Glomerular visceral epithelial cell (primary cell): ENCODE data around the gene NCKAP5L.
"Not testable (repeated sequence)": the region's sequence is repeated elsewhere in the genome, so short reads cannot be mapped to it uniquely, and the experiment has no call there.

Experiments used
- DNase-seq: peaks from one replicate; pipeline ENCODE4 v3.0.0-alpha.2; 2016; ENCODE audit errors: extremely low spot score

The NCKAP5L gene

DNA sequence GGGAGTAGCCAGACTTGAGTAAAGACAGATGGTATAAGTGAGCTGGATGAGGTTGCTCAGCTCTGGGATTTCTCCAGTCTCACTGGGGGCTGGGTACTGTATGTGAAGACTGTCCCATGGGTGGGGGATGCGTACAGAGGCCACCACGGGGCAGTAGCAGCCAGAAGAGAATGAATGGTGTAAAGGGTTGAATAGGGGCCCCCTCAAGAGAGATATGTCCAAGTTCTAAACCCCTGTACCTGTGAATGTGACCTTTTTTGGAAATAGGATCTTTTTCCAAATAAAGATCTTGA is 36.5 kb upstream of the NCKAP5L start:
- no peak for DNase-seq

DNA sequence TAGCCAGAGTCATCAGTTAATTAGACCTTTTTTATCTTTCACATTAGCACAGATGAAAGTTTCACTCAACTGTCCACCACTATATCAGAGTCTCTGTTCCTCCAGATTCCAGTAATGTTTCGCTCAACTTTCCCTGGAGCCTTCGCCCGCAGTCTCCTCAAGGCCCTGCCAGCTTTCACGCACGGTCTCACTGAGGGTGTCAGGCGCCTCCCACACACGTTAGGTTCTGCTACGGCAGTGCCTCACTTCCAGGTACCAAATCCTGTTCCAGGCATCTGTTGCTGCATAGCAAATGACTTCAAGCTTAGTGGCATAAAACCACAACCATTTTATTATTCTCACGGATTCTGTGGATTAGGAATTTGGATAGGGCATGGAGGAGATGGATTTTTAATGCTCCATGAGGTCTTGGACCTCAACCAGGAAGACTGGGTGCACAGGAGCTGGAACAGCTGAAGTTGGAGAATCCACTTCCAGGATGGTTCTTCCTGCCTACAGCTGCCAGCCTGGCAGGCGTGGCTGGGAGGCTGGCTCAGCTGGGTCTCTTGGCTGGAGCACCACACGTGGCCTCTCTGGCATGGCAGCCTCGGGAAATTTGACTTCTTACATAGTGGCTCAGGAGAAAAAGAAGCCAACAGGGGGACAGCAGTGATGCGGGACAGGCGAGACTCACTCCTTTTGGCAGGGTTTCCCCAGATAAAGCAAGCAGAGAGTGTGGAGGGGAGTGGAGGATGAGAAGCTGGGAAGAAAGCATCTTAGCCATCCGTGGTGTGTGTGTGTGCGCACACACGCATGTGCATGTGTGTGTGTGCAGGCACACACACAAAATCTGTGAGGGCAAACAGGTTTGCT is 36.0 kb upstream of the NCKAP5L start:
- DNase-seq: no peak

DNA sequence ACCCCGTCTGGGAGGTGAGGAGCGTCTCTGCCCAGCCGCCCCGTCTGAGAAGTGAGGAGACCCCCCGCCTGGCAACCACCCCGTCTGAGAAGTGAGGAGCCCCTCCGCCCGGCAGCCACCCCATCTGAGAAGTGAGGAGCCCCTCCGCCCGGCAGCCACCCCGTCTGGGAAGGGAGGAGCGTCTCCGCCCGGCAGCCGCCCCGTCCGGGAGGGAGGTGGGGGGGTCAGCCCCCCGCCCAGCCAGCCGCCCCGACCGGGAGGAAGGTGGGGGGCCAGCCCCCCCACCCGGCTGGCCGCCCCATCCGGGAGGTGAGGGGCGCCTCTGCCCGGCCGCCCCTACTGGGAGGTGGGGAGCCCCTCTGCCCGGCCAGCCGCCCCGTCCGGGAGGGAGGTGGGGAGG is 32.7 kb upstream of the NCKAP5L start:
- DNase-seq: not testable (repeated sequence)

DNA sequence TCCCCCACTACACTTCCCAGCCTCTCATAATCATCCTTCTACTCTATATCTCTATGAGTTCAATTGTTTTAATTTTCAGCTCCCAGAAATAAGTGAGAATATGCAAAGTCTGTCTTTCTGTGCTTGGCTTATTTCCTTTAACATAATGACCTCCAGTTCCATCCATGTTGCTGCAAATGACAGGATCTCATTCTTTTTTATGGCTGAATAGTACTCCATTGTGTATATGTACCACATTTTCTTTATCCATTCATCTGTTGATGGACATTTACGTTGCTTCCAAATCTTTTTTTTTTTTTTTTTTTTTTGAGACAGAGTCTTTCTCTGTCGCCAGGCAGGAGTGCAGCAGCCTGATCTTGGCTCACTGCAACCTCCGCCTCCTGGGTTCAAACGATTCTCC is 27.7 kb upstream of the NCKAP5L start:
- DNase-seq: not testable (repeated sequence)

DNA sequence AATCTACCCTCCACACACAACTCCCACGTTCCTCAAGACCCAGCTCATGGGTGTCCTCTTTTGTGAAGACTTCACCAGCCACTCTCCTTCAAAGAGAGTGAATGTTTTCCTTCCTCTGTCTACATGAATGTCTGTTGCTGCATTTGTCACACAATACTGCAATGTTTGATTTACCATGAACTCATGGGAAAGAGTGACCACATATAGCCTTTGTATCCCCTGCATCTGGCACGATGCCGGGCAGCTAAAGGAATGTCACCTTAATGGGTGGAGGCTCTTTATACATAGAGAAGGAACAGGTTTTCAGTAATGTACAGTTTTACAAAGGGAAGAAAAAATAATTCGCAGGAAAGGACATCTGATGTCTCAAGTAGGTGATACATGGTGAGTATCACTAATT is 26.8 kb upstream of the NCKAP5L start:
- no peak for DNase-seq

DNA sequence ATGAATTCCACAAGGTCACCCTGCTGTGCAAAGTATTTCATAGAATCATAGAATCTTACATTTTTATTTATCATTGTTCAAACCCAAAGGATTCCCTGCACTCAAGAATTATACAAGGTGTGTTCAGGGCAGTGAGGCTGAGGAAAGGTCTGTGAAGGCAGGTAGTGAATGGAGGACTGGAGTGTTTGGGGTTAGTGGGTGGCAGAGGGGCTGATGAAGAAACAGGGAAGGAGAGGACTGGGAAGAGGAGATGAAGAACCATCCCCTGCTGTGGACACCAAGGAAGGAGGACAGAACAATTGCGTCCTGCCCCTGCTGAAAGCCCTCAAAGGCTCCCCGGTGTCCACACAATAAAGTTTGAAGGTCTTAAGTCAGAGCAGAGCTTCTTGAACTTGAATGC is 25.5 kb upstream of the NCKAP5L start:
- DNase-seq: no peak

DNA sequence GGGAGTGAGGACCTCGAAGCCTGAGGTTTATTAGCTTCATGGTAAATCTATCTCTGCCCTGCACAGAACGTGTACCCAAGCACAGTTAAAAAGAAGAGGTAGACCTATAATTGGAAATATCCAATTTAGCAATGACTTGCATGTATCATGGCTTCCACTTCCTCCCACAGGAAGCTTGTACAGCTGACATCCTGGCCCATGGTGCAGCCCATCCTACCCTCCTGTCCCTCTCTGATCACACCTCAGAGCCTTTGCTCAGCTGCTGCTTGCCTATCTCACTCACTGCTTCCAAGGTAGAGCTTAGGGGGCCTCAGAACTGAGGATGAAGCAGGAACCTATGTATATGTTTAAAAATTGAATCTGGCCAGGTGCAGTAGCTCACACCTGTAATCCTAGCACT is 18.9 kb upstream of the NCKAP5L start:
- DNase-seq: no peak

DNA sequence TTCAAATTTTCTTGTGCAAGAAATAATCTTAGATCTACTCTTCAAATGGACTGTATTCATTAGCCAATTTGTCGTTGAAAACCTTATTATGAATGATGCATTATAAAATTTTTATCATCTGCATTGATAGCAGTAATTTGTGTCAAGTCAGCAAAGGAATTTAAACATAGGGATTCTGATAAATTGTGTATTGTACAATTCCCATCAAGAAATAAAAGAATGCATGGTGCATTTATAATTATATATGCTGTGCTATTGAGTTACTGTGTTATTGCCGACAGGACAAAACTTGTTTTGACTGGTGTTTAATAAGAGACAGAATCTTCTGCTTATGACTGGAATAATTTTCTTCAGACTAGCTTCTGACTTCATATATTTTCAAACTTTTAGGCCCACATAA is 17.8 kb upstream of the NCKAP5L start:
- no peak for DNase-seq

DNA sequence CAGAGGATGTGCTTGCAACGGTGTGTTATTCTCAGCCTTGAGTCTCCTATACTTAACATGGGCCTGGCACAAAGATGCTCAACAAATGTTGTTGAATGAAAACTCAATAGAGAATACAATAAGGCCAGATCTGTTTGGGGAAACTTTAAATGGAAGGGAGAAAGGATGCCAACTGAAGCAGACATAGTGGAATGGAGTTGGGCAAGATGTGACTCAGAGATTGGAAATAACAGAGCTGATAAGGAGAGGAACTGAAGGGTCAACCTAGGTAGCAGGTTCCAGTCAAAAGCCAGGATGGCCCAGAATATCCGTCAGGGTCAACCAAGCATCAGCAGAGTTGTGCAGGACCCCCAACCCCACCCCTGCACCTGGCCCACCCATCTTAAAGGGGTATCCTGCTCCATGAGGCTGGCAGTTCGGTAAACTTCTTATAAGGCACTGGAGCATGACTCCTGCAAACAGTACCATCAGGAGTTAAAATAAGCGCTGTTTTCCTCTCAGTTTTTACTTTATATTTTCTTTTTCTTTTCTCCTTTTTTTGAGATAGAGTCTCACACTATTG is 15.7 kb upstream of the NCKAP5L start:
- DNase-seq: no peak

DNA sequence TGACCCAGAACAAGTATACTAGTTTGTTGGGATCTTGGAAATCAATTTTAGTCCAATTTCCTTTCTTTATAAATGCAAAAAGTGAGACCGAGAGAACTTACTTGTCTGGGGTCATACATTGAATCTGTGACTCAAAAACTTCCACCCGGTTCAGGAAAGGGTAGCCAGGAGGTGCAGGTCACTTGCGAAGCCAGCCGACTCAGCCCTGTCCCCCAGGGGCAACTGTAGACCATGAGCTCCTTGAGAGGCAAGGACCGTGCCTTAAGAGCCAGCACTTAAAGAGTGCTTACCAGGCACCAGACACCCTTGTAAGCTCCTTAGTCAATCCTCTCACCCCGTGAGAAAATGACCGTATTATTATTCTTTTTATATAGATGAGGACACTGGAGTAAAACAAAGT is 15.2 kb upstream of the NCKAP5L start:
- DNase-seq: no peak

DNA sequence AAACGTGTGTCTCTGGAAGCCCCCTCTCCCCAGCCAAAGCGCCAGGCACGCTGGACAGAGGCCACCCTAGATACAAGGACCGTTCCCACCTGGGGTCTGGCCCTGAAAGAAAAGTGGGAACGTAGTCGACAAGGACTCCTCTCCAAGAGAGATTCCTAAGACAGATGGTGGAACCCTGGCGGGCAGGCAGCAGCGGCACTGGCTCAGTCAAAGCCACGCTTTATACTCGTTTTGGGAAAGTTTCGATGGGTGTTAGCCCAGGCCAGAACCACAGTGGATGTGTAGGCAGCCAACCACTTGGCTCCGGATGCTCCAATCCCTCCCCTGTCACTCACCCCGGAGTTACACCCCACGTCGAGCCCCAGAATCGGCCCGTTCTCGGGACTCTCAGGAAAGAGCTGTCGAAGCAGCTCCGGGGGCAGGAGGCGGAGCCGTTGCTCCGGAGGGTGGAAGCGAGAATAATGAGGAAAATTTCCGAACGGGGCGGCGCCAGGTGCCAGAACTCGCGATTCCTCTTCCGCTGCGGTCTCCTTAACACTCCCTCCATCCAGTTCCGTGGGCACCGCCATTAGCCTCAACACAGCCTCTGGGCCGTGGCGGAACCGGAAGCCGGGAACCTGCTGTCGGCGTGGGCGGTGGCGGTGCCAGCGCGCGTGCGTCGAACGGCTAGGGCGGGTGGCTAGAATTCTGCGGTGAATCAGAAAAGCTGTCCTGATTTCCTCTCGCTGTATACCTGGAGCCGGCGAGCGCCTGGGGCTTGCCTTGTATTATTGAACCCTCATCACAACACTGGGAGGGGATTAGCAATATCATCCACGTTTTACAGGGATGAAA is 14.5 kb upstream of the NCKAP5L start, which contains the start of gene BCDIN3D:
TSS of gene BCDIN3D (minus strand) at position 588 of the 834 bp plus-strand sequence. CDS start at position 569, 19 bp downstream.
- peak; percentile 94 for DNase-seq

DNA sequence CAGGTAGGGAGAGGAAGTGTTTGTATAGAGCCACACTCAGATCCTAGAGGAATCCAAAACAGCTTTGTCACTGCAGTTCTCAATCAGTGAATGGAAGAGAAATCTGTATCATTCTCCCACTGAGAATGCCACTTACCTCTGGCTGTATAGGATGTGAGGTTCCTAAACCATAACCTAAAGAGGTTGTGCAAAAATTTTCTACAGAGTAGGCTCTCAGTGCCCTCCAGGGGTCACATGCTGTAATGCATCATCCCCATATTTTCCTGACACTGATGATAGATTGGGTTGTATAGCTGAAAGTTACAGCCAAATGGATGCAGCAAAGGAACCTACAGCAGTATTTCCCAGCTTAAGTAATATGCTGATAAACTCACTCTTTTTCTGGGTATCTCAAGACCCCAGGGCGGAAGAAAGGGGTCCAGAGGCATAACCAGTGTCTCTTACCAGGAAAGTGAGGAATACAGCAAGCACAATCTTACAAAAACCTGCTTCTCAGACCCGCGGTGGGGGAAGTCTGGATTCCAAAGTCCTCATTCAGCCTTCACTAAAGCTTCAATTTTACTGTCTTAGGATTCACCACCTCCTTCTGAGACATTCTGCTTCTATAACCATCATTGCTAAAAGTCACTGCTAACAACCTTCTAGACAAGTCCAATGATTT is 10.9 kb upstream of the NCKAP5L start:
- peak; percentile 55 for DNase-seq

DNA sequence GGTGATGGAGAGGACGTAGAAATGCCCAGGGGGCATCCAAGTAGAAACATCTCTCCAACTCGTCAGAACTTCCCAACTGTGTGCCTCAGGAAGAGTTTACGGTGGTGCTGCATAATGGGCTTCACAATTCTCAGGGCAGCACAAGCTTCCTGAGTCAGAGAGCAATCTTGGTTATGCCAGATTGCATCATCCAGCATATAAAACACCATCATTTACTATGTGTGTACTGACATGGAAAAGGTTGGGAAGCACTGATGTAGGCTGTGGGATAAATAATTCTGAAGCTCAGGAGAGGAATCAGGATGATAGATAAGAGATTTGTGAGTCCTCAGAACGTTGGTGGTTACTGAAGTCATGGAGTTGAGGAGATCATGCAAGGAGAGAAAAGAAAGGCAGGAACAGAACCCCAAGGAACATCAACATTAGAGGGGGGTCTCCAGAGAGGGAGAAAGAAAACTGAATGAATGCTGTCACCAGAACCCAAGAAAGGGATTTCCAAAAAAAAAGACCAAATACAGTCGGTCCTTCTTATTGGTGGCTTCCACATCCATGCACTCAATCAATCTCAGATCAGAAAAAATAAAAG is 4.7 kb upstream of the NCKAP5L start:
- no peak for DNase-seq

DNA sequence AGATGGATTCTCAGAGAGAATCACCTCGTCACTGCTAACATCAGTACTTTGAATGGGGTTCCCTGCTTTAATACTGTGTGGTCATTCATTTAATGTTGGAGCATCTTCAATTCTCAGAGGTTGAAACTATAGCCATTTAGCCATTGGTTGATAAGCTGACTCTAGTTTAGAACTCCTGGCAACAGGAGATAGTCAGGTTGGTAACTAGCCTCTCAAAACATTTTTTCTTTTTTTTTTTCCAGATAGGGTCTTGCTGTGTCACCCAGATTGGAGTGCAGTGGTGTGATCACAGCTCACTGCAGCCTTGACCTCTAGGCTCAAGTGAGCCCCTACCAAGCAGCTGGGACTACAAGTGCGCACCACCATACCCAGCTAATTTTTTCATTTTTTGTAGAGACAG is 3.5 kb upstream of the NCKAP5L start:
- no peak for DNase-seq

DNA sequence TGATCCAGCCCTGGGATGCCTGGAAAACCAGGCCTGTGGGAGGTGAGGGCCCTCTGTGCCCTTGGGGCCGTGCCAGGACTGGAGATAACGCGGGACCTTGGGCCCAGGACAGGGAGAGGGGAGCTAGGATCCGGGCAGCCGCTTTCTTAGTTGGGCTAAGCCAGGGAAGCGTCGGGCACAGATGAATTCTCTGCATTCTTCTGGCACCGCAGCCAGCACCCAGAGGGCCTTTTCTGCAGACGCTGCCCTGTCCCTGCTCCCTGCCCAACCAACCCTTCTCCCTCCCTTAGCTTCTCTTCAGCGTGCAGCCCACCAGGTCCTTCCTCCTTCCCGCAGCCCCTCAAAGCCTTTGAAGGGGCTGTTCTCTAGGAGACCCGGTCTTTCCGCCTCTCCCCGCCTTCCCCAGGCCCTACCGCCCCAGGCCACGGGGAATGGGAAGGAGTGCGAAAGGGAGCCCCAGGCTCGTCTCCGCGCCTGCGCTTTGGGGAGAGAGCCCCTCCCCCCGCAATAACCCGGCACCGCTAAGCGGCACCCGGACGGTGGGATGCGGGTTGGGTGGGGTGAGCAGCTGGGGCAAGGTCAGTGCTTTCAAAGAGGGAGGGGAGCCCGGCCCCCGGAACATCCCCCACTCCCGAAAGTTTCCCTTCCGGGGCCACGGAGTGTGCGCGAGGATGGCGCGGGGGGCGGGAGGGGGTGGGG is 663 bp downstream of the NCKAP5L start:
- peak; percentile 74 for DNase-seq

DNA sequence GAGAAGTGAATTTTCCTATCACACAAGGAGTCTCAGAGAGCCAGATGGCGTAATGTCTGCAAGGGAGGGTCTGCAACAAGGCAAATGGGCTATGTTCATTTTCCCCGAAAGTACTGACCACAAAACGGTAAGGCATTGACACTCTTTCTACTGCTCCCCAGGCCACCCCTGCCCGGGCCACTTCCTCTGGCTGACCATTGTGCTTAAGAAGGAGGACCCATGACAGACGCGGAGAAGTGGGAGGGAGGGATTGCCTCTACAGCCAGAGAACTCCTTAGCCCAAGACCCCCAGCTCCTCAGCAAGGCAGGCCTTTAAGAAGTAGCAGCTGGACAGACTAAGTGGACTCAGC is 1.2 kb downstream of the NCKAP5L start:
- no peak for DNase-seq

DNA sequence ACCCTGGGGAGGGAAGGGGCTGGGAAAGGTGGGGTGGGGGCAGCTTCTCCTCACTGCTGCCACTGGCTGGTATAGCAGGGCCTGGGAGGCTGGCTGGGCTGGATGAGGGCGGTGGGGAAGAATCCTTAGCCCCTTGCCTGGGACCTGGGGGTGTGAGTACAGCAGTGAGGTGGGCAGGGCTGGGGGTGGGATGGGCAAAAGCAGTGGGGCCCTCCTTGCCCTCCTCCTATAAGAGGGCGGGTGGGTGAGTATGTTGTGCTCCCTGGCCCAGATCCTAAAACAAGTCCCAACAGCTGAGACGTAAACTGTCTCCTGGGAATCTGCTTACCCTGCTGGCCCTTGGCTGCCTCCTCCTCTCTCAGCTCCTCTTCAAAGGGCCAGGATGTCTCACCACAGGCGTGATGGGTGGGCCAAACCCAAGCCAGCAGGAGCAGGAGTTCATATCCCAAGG is 2.2 kb downstream of the NCKAP5L start:
- no peak for DNase-seq

DNA sequence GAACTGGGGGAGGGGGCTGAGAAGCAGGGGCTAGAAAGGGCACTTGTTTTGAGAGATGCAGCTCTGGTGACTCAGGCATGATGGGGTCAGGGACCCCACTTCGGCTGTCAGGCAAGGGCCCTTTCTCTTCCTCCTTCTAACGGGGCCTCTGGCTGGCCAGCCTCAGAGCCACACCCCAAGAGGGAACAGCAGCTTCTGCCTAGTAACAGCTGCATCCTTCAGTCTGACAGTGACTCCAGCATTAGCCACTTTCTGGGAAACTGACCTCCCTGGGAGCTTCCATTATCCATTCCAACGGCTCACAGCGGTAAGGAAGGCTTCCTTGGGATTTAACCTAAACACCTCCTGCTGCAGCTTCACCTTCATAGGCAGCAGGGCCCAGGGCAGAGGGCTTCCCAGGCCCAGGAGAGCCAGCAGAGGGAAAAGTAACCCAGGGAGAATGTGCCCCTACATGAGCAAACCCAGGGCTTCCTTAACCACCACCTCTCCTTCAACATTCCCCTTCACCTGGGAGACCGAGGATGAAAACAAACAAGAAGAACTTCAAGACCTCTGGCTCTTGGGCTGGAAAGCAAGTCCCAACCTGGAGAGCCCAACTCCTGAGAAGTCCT is 2.7 kb downstream of the NCKAP5L start:
- DNase-seq: no peak

DNA sequence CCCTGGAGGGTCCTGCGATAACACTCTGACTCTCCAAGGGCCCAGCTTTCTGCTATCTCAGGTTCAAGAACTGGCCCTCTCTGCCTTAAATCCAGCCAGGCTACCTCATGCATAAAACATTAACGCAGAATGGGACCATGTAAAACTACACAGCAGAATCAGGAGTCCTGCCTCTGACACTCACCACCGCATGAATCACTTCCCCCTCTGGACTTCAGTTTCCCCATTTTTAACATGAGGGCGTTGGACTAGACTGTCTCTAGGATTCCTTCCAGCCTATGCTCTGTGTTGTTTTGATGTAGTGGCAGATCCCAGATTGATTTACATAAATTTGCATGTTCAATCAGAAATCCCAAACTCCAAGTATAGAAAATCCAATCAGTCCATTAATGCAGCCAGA is 3.3 kb downstream of the NCKAP5L start:
- DNase-seq: peak; percentile 25

DNA sequence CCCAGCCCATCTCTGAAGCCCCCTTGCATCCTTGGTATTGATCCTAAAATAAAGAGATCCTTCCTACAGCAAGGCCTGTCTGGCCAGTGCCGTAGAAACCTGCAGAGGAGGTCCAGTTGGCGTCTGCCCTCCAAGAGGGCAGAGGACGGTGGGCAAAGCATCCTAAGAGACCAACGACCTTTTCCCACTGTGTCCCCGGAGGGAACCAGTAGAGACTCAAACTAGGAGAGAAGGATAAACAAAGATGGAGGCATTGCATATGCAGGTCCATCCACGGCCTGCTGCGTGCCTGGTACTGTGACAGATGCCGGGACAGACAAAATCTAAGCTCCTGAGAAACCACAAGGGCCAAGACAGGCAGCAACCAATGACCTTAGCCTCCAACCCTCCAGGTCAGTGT is 3.8 kb downstream of the NCKAP5L start:
- DNase-seq: no peak

DNA sequence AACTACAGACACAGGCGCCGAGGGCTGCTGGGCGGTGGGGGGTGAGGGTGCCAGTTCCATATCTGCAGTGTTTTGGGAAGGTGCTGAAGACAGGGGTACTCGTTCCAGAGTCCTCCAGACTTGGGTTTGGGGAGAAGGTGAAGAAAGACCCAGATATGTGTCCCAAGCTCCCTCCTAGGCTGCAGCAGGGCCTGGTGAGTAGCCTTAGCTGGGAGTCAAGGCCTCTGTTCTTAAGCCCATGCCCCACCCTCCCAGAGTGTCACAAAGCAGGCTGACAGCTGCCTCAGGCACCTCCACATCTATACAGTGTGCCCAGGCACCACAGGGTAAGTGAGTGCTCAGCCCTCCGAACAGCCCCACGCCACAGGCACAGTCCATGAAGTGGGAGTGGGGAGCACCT is 4.3 kb downstream of the NCKAP5L start:
- no peak for DNase-seq
